Neutrophil (primary cell): Measurements from ENCODE around the gene PNMT.

ENCODE experiments used
- H3K27ac ChIP-seq: fragments of 200-600 bp; sonication (generic); 2 replicates; pipeline ENCODE4 v1.5.1; 2016; ENCODE audit warnings: mild to moderate bottlenecking, moderate library complexity
- H3K27me3 ChIP-seq: fragments of 200-600 bp; sonication (generic); 2 replicates; pipeline ENCODE4 v1.6.0; 2016; ENCODE audit warnings: mild to moderate bottlenecking
- H3K36me3 ChIP-seq: fragments of 200-600 bp; sonication (generic); 2 replicates; pipeline ENCODE4 v1.5.1; 2017
- H3K4me1 ChIP-seq, 2 experiments: fragments of 200-600 bp in 1 of 2; sonication (generic) in 1 of 2; 1 replicate in 1 of 2; 2 replicates in 1 of 2; pipeline versions ENCODE4 v1.5.1 to v1.6.1; 2013 to 2016; ENCODE audit warnings: low read depth in 1 of 2, low read length in 1 of 2, mild to moderate bottlenecking in 1 of 2, moderate library complexity in 1 of 2; ENCODE audit not compliant: control insufficient read depth in 1 of 2, insufficient read depth in 1 of 2
- H3K4me3 ChIP-seq, 2 experiments: fragments of 200-600 bp in 1 of 2; sonication (generic) in 1 of 2; 1 replicate in 1 of 2; 2 replicates in 1 of 2; pipeline ENCODE4 v1.5.1; 2013 to 2016; ENCODE audit warnings: low read depth in 1 of 2, low read length in 1 of 2, mild to moderate bottlenecking in 1 of 2, moderate library complexity in 1 of 2
- H3K9me3 ChIP-seq: fragments of 200-600 bp; sonication (generic); 2 replicates; pipeline ENCODE4 v1.5.1; 2016
- CTCF ChIP-seq: fragments of 200-600 bp; sonication (generic); IDR thresholded peaks from 2 replicates; pipeline ENCODE4 v1.5.1; 2016; ENCODE audit warnings: antibody characterized with exemption

PNMT gene

GRCh38 chr17:39647256-39647655, 21.0 kb upstream of the PNMT start:
- no peaks in the 10 kb centered on the region for H3K9me3 ChIP-seq
- no peak overlapping the region for H3K27ac ChIP-seq
- H3K4me3 ChIP-seq, result no peak overlapping the region
- H3K27me3 ChIP-seq, result no peaks in the 10 kb centered on the region
- H3K4me1 ChIP-seq, result peaks cover 22 to 24% of the 10 kb centered on the region in 2 experiments
- TF ChIP-seq CTCF, result no peak
- peaks cover 5% of the 10 kb centered on the region for H3K36me3 ChIP-seq

GRCh38 chr17:39648616-39649366, 19.5 kb upstream of the PNMT start:
- Histone ChIP-seq H3K4me3 (no peak overlapping the region), H3K27ac (peak overlapping the region; percentile 13), H3K4me1 (peaks cover 14 to 23% of the 10 kb centered on the region in 2 experiments), H3K27me3 (no peaks in the 10 kb centered on the region), H3K9me3 (no peaks in the 10 kb centered on the region), H3K36me3 (peaks cover 11% of the 10 kb centered on the region)
- TF ChIP-seq CTCF, result no peak

- H3K4me3 ChIP-seq, result no peak overlapping the region
- peaks cover 21% of the 10 kb centered on the region for H3K36me3 ChIP-seq
- no peaks in the 10 kb centered on the region for H3K9me3 ChIP-seq
- H3K4me1 ChIP-seq, result peaks cover 14 to 23% of the 10 kb centered on the region in 2 experiments
- H3K27ac ChIP-seq, result no peak overlapping the region
- H3K27me3 ChIP-seq, result no peaks in the 10 kb centered on the region
- TF ChIP-seq CTCF, result no peak
Observed at GRCh38 chr17:39650121-39650579, 18.1 kb upstream of the PNMT start.

- Histone ChIP-seq H3K27me3 (no peaks in the 10 kb centered on the region), H3K27ac (no peak overlapping the region), H3K36me3 (peaks cover 31% of the 10 kb centered on the region), H3K4me1 (peaks cover 14 to 23% of the 10 kb centered on the region in 2 experiments), H3K4me3 (no peak overlapping the region), H3K9me3 (no peaks in the 10 kb centered on the region)
- no peak for TF ChIP-seq CTCF
Observed at GRCh38 chr17:39651923-39652586, 16.2 kb upstream of the PNMT start.

- no peaks in the 10 kb centered on the region for H3K9me3 ChIP-seq
- no peak overlapping the region for H3K27ac ChIP-seq
- H3K36me3 ChIP-seq, result peaks cover 38% of the 10 kb centered on the region
- no peak for TF ChIP-seq CTCF
- peaks cover 14 to 23% of the 10 kb centered on the region in 2 experiments for H3K4me1 ChIP-seq
- H3K27me3 ChIP-seq, result no peaks in the 10 kb centered on the region
- no peak overlapping the region for H3K4me3 ChIP-seq
Observed at GRCh38 chr17:39652587-39653315, 15.5 kb upstream of the PNMT start.
